ENCODE results near the gene GXYLT1. TPM values are rescaled to one million over a fixed set of nuclear protein-coding genes. Genes with fewer than 3 reads are reported as not detected.

Gene GXYLT1
- total and polyA plus RNA-seq, 9 of the 15 experiments (the other 6 are each of a cell fraction or from before 2014, with no cell fraction given): 1.4 to 9.3 (median 5.5) TPM

DNA sequence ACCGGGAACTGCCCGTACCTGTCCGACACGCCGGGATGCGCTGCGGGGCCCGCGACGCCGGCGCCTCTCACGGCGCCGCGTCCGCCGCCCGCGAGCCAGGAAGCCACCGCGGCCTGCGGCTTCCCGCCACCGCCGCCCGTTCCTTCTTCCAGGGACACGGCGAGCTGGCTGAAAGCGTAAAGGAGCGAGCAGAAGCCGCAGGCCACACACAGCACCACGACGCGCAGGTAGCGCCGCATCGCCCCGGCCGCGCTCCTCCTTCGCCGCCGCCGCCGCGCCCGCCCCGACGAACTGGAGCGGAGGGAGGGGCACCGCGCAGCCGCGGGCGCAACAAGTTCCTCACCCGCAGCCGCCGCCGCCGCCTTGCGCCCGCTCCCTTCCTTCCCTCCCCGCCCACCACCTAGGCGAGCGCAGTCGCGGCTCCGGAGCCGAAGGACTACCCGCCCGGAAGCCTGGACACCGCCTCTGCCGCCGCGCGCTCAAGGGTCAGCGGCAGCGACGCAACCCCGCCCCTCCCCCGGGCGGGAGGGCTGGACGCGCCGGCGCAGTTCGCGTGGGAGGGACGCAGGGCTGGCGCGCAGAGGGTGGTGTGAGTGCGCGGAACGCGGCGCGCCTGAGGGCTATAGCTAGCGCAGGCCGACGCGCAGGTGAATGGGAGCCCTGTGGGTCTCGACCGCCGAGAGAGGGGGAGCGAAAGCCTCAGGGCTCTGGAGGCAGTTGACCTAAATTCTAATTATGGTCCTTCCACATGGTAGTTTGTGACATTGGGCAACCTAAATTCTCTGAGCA, at the start of gene GXYLT1 (continued):
- TF ChIP-seq, protein P1, sequence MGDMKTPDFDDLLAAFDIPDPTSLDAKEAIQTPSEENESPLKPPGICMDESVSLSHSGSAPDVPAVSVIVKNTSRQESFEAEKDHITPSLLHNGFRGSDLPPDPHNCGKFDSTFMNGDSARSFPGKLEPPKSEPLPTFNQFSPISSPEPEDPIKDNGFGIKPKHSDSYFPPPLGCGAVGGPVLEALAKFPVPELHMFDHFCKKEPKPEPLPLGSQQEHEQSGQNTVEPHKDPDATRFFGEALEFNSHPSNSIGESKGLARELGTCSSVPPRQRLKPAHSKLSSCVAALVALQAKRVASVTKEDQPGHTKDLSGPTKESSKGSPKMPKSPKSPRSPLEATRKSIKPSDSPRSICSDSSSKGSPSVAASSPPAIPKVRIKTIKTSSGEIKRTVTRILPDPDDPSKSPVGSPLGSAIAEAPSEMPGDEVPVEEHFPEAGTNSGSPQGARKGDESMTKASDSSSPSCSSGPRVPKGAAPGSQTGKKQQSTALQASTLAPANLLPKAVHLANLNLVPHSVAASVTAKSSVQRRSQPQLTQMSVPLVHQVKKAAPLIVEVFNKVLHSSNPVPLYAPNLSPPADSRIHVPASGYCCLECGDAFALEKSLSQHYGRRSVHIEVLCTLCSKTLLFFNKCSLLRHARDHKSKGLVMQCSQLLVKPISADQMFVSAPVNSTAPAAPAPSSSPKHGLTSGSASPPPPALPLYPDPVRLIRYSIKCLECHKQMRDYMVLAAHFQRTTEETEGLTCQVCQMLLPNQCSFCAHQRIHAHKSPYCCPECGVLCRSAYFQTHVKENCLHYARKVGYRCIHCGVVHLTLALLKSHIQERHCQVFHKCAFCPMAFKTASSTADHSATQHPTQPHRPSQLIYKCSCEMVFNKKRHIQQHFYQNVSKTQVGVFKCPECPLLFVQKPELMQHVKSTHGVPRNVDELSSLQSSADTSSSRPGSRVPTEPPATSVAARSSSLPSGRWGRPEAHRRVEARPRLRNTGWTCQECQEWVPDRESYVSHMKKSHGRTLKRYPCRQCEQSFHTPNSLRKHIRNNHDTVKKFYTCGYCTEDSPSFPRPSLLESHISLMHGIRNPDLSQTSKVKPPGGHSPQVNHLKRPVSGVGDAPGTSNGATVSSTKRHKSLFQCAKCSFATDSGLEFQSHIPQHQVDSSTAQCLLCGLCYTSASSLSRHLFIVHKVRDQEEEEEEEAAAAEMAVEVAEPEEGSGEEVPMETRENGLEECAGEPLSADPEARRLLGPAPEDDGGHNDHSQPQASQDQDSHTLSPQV (IDR thresholded peaks at IDR 0.05): peak; percentile 56; the same call in 1 of the 2 replicates
- TF ChIP-seq ILF3 (IDR thresholded peaks at IDR 0.05; ENCODE audit: borderline replicate concordance) (peak; percentile 62; the same call in 1 of the 2 replicates), TEAD4 (IDR thresholded peaks at IDR 0.05; ENCODE audit: low read length) (peak; percentile 49; the same call in 1 of the 2 replicates), TEAD4 (CRISPR knock-in tag; IDR thresholded peaks at IDR 0.05; ENCODE audit: borderline replicate concordance) (no peak), NONO (IDR thresholded peaks at IDR 0.05; ENCODE audit: low read depth in 2 of 2, low read length in 1 of 2) (peak in 1 of 2 experiments; percentile 57; a peak in 2 of 4 replicates), ZBTB7A (IDR thresholded peaks at IDR 0.05; ENCODE audit: borderline replicate concordance, control insufficient read depth, low read depth, low read length) (peak; percentile 39; the same call in 1 of the 2 replicates), NR2C2 (CRISPR knock-in tag; IDR thresholded peaks at IDR 0.05) (peak; percentile 60; the same call in 1 of the 2 replicates), NR2C2 (tag; IDR thresholded peaks at IDR 0.05) (peak; percentile 91), ATF7 (IDR thresholded peaks at IDR 0.05) (peak; percentile 76), ZNF639 (CRISPR knock-in tag; conservative IDR thresholded peaks at IDR 0.05 in 1 of 2, IDR thresholded peaks at IDR 0.05 in 1 of 2) (peak in 1 of 2 experiments; percentile 83; a peak in 2 of 4 replicates), ETV6 (IDR thresholded peaks at IDR 0.05; ENCODE audit: borderline replicate concordance in 1 of 2, low read depth in 2 of 2, low read length in 1 of 2) (0 out of 4 replicates have a peak, but pooled peaks of 1 of the 2 experiments have one; percentile 34), ETV6 (CRISPR knock-in tag; IDR thresholded peaks at IDR 0.05; ENCODE audit: borderline replicate concordance) (0 out of 2 replicates have a peak, but pooled peaks have one; percentile 28), RBM22 (IDR thresholded peaks at IDR 0.05; ENCODE audit: low read depth, low read length, poor library complexity, severe bottlenecking) (peak; percentile 59)
- TF ChIP-seq, protein P2, sequence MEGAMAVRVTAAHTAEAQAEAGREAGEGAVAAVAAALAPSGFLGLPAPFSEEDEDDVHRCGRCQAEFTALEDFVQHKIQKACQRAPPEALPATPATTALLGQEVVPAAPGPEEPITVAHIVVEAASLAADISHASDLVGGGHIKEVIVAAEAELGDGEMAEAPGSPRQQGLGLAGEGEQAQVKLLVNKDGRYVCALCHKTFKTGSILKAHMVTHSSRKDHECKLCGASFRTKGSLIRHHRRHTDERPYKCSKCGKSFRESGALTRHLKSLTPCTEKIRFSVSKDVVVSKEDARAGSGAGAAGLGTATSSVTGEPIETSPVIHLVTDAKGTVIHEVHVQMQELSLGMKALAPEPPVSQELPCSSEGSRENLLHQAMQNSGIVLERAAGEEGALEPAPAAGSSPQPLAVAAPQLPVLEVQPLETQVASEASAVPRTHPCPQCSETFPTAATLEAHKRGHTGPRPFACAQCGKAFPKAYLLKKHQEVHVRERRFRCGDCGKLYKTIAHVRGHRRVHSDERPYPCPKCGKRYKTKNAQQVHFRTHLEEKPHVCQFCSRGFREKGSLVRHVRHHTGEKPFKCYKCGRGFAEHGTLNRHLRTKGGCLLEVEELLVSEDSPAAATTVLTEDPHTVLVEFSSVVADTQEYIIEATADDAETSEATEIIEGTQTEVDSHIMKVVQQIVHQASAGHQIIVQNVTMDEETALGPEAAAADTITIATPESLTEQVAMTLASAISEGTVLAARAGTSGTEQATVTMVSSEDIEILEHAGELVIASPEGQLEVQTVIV (CRISPR knock-in tag; IDR thresholded peaks at IDR 0.05; ENCODE audit: borderline replicate concordance): no peak; the same call in 1 of the 2 replicates
- TF ChIP-seq, protein P3, sequence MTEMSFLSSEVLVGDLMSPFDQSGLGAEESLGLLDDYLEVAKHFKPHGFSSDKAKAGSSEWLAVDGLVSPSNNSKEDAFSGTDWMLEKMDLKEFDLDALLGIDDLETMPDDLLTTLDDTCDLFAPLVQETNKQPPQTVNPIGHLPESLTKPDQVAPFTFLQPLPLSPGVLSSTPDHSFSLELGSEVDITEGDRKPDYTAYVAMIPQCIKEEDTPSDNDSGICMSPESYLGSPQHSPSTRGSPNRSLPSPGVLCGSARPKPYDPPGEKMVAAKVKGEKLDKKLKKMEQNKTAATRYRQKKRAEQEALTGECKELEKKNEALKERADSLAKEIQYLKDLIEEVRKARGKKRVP (CRISPR knock-in tag; IDR thresholded peaks at IDR 0.05): 0 out of 2 replicates have a peak, but pooled peaks have one; percentile 23
